Posterior cingulate gyrus (tissue), 11 donors: ENCODE results near the gene SLC24A3.

Experiments
- DNase-seq, 10 donors: peaks; one replicate each; pipeline versions ENCODE4 v3.0.0 to v3.0.0-alpha.2; 2020 to 2021; ENCODE audit warnings: mixed read lengths in 3 of 10
- intact Hi-C: fragments of 100-400 bp; cut with DNase I; formaldehyde crosslinking; loops from one replicate; pipeline ENCODE4 v1.15.1; 2023

The SLC24A3 gene

GRCh38 chr20:19713822-19714578 lies 501.6 kb downstream of the SLC24A3 start:
- no peak for DNase-seq
- intact Hi-C loops = no loop called here

- no peak for DNase-seq
- intact Hi-C loops = no loop called here
These were observed 502.1 kb downstream of the SLC24A3 start for GRCh38 chr20:19714579-19714840.

GRCh38 chr20:19715986-19716385 lies 503.5 kb downstream of the SLC24A3 start:
- intact Hi-C loops = no loop called here

GRCh38 chr20:19718880-19719279 lies 506.4 kb downstream of the SLC24A3 start:
- intact Hi-C loops = no loop called here
- DNase-seq = no peak

More at GRCh38 chr20:19715986-19716385, 503.5 kb downstream of the SLC24A3 start:
- no peak for DNase-seq

GRCh38 chr20:19720991-19721390 lies 508.5 kb downstream of the SLC24A3 start:
- no peak for DNase-seq
- intact Hi-C loops = no loop called here

GRCh38 chr20:19723051-19723450 lies 510.6 kb downstream of the SLC24A3 start:
- intact Hi-C loops = no loop called here
- no peak for DNase-seq

- DNase-seq = no peak
- intact Hi-C loops = no loop called here
These were observed 511.5 kb downstream of the SLC24A3 start for GRCh38 chr20:19723813-19724430.

- intact Hi-C loops = no loop called here
- DNase-seq = no peak
These were observed 512.9 kb downstream of the SLC24A3 start for GRCh38 chr20:19725373-19725772.

GRCh38 chr20:19725814-19726525 lies 513.5 kb downstream of the SLC24A3 start:
- DNase-seq = no peak
- intact Hi-C loops = no loop called here

GRCh38 chr20:19727251-19727847 lies 514.9 kb downstream of the SLC24A3 start:
- intact Hi-C loops = no loop called here

GRCh38 chr20:19729672-19730071 lies 517.2 kb downstream of the SLC24A3 start:
- DNase-seq = no peak
- intact Hi-C loops = no loop called here

More at GRCh38 chr20:19727251-19727847, 514.9 kb downstream of the SLC24A3 start:
- no peak for DNase-seq

GRCh38 chr20:19730706-19731105 lies 518.3 kb downstream of the SLC24A3 start:
- no peak for DNase-seq

GRCh38 chr20:19734811-19735210 lies 522.4 kb downstream of the SLC24A3 start:
- intact Hi-C loops = no loop called here
- no peak for DNase-seq

More at GRCh38 chr20:19730706-19731105, 518.3 kb downstream of the SLC24A3 start:
- intact Hi-C loops = no loop called here

GRCh38 chr20:19735446-19735845 lies 523.0 kb downstream of the SLC24A3 start:
- DNase-seq = peak in 9 of 10 donors; percentile 25 to 94 (median 46)
- intact Hi-C loops = no loop called here

GRCh38 chr20:19737025-19737424 lies 524.6 kb downstream of the SLC24A3 start:
- DNase-seq = no peak
- intact Hi-C loops = no loop called here

- intact Hi-C loops = no loop called here
These were observed 526.5 kb downstream of the SLC24A3 start for GRCh38 chr20:19738951-19739350.

GRCh38 chr20:19739351-19739750 lies 526.9 kb downstream of the SLC24A3 start:
- intact Hi-C loops = no loop called here
- no peak for DNase-seq

More at GRCh38 chr20:19738951-19739350, 526.5 kb downstream of the SLC24A3 start:
- DNase-seq = no peak

GRCh38 chr20:19740512-19740911 lies 528.1 kb downstream of the SLC24A3 start:
- intact Hi-C loops = no loop called here

GRCh38 chr20:19741924-19742323 lies 529.5 kb downstream of the SLC24A3 start:
- DNase-seq = no peak
- intact Hi-C loops = no loop called here

More at GRCh38 chr20:19740512-19740911, 528.1 kb downstream of the SLC24A3 start:
- DNase-seq = no peak

GRCh38 chr20:19742974-19743639 lies 530.7 kb downstream of the SLC24A3 start:
- no peak for DNase-seq

GRCh38 chr20:19743640-19743995 lies 531.2 kb downstream of the SLC24A3 start:
- DNase-seq = no peak
- intact Hi-C loops = no loop called here

More at GRCh38 chr20:19742974-19743639, 530.7 kb downstream of the SLC24A3 start:
- intact Hi-C loops = no loop called here
